Esophagus squamous epithelium (tissue), 5 donors: Measurements from ENCODE around the gene UNC119B. TPM values are rescaled to one million over a fixed set of nuclear protein-coding genes. Genes with fewer than 3 reads are reported as not detected.

Experiments used
- DNase-seq: peaks from one replicate; lab custom pipeline; 2025; lab: John Stamatoyannopoulos, UW
- H3K27ac ChIP-seq, 4 donors: fragments of 200-600 bp; sonication (generic); one replicate each; pipeline ENCODE4 v1.5.1; 2016 to 2019; ENCODE audit warnings: mild to moderate bottlenecking in 1 of 4
- H3K27me3 ChIP-seq, 4 donors: fragments of 200-600 bp; sonication (generic); 1 replicate in 3 of 4; 2 replicates in 1 of 4; pipeline versions ENCODE4 v1.5.1 to v1.6.0; 2017 to 2021; ENCODE audit warnings: antibody characterized with exemption in 1 of 4
- H3K36me3 ChIP-seq, 3 donors: fragments of 200-600 bp; sonication (generic); one replicate each; pipeline ENCODE4 v1.5.1; 2016 to 2019
- H3K4me1 ChIP-seq, 3 donors: fragments of 200-600 bp; sonication (generic); one replicate each; pipeline ENCODE4 v1.5.1; 2017 to 2019
- H3K4me3 ChIP-seq, 4 donors: fragments of 200-600 bp; sonication (generic); 1 replicate in 3 of 4; 2 replicates in 1 of 4; pipeline ENCODE4 v1.5.1; 2016 to 2019; ENCODE audit warnings: mild to moderate bottlenecking in 2 of 4, moderate library complexity in 1 of 4
- H3K9me3 ChIP-seq, 3 donors: fragments of 200-600 bp; sonication (generic); one replicate each; pipeline ENCODE4 v1.5.1; 2016 to 2019
- CTCF ChIP-seq, 6 experiments: fragments of 450-650 bp in 4 of 6; fragments of 200-600 bp in 2 of 6; sonication (generic) in 2 of 6; IDR thresholded peaks; one replicate each; pipeline ENCODE4 v1.5.1; 2016 to 2019; ENCODE audit warnings: antibody characterized with exemption in 6 of 6, mild to moderate bottlenecking in 4 of 6, moderate library complexity in 4 of 6
- POLR2A ChIP-seq, 4 donors: fragments of 450-650 bp; IDR thresholded peaks; one replicate each; pipeline ENCODE4 v1.6.1; 2017; ENCODE audit warnings: antibody characterized with exemption in 4 of 4, mild to moderate bottlenecking in 4 of 4, moderate library complexity in 3 of 4
- WGBS, 2 donors: methylation state at CpG; one replicate each; pipeline ENCODE4 v1.1.5; 2018; 5-methylcytosine and 5-hydroxymethylcytosine counted together
- intact Hi-C: fragments of 100-400 bp; cut with DNase I; formaldehyde crosslinking; loops from one replicate; pipeline ENCODE4 v1.15.0; 2022
- total RNA-seq, 4 donors: library from RNA; depleted of rRNA; stranded (reverse); fragments of >200 nt; gene quantifications; one replicate each; pipeline ENCODE4 v1.1.0, GENCODE V29; 2016
- donor health status: DM: yes; HTN: yes; CAD: no.

UNC119B gene
- total RNA-seq, 4 donors from 2014 or later: 6.4 to 23.3 (median 12.4) TPM

- no peaks in the 10 kb centered on the region for H3K27me3 ChIP-seq
- H3K27ac ChIP-seq: no peak overlapping the region
- no peaks in the 10 kb centered on the region for H3K9me3 ChIP-seq
- peaks cover 0 to 80% (median 20%) of the 10 kb centered on the region in 3 donors for H3K36me3 ChIP-seq
- H3K4me1 ChIP-seq: peaks cover 0 to 6% (median 0%) of the 10 kb centered on the region in 3 donors
- 94 to 100% methylated on average over 4 to 5 of the region's 5 CpGs for WGBS, 2 donors
- DNase-seq: no peak
- TF ChIP-seq POLR2A (IDR thresholded peaks at IDR 0.05) (no peak), CTCF (IDR thresholded peaks at IDR 0.05) (no peak)
- intact Hi-C loops: no loop called here
- H3K4me3 ChIP-seq: no peak overlapping the region
Observed at GRCh38 chr12:120700886-120701285, 9.4 kb upstream of the UNC119B start.

GRCh38 chr12:120702637-120703036, 7.6 kb upstream of the UNC119B start:
- H3K27me3 ChIP-seq: no peaks in the 10 kb centered on the region
- DNase-seq: no peak
- H3K9me3 ChIP-seq: no peaks in the 10 kb centered on the region
- H3K4me1 ChIP-seq: peaks cover 0 to 6% (median 0%) of the 10 kb centered on the region in 3 donors
- TF ChIP-seq CTCF (IDR thresholded peaks at IDR 0.05) (no peak), POLR2A (IDR thresholded peaks at IDR 0.05) (no peak)
- WGBS, 2 donors: 100% methylated on average over 1 of the region's 1 CpG
- H3K27ac ChIP-seq: no peak overlapping the region
- H3K36me3 ChIP-seq: peaks cover 0 to 63% (median 6%) of the 10 kb centered on the region in 3 donors
- H3K4me3 ChIP-seq: no peak overlapping the region
- intact Hi-C loops: no loop called here

GRCh38 chr12:120703311-120703942, 6.8 kb upstream of the UNC119B start:
- H3K36me3 ChIP-seq: peaks cover 0 to 55% (median 6%) of the 10 kb centered on the region in 3 donors
- DNase-seq: no peak
- TF ChIP-seq POLR2A (IDR thresholded peaks at IDR 0.05): no peak
- TF ChIP-seq CTCF (IDR thresholded peaks at IDR 0.05): no peak
- H3K27ac ChIP-seq: no peak overlapping the region
- H3K4me1 ChIP-seq: peaks cover 0 to 6% (median 0%) of the 10 kb centered on the region in 3 donors
- H3K9me3 ChIP-seq: no peaks in the 10 kb centered on the region
- intact Hi-C loops: no loop called here
- no peaks in the 10 kb centered on the region for H3K27me3 ChIP-seq
- 79 to 81% methylated on average over 9 to 11 of the region's 11 CpGs for WGBS, 2 donors
- no peak overlapping the region for H3K4me3 ChIP-seq

GRCh38 chr12:120705618-120706017, 4.6 kb upstream of the UNC119B start:
- H3K27ac ChIP-seq: no peak overlapping the region
- no peaks in the 10 kb centered on the region for H3K9me3 ChIP-seq
- DNase-seq: no peak
- H3K4me3 ChIP-seq: no peak overlapping the region
- H3K27me3 ChIP-seq: no peaks in the 10 kb centered on the region
- TF ChIP-seq POLR2A (IDR thresholded peaks at IDR 0.05): no peak
- no peak for TF ChIP-seq CTCF (IDR thresholded peaks at IDR 0.05)
- H3K4me1 ChIP-seq: peaks cover 4 to 7% (median 6%) of the 10 kb centered on the region in 3 donors
- H3K36me3 ChIP-seq: peaks cover 0 to 33% (median 6%) of the 10 kb centered on the region in 3 donors
- intact Hi-C loops: no loop called here
- 86 to 100% methylated on average over 1 of the region's 1 CpG for WGBS, 2 donors

GRCh38 chr12:120706029-120706428, 4.2 kb upstream of the UNC119B start:
- Histone ChIP-seq H3K4me1 (peaks cover 4 to 10% (median 10%) of the 10 kb centered on the region in 3 donors), H3K27me3 (no peaks in the 10 kb centered on the region), H3K27ac (no peak overlapping the region), H3K36me3 (peaks cover 0 to 29% (median 2%) of the 10 kb centered on the region in 3 donors), H3K4me3 (no peak overlapping the region), H3K9me3 (no peaks in the 10 kb centered on the region)
- WGBS, 2 donors: 69 to 77% methylated on average over 5 of the region's 5 CpGs
- DNase-seq: no peak
- TF ChIP-seq CTCF (IDR thresholded peaks at IDR 0.05): no peak
- TF ChIP-seq POLR2A (IDR thresholded peaks at IDR 0.05): no peak
- intact Hi-C loops: no loop called here
